Stimulated activated CD8-positive, alpha-beta memory T cell treated with anti-CD3 and anti-CD28 coated beads, Interleukin-15, amount 100 ng/mL, for 48 hours (primary cell): Measurements from ENCODE around the gene STING1.

ENCODE experiments used
- DNase-seq, 2 donors: peaks; one replicate each; pipeline ENCODE4 v3.0.0-alpha.2; 2020; ENCODE audit warnings: low read depth in 2 of 2

STING1 gene

GRCh38 chr5:139468421-139468931 lies 14.1 kb downstream of the STING1 start:
- no peak for DNase-seq

- no peak for DNase-seq
Measured at GRCh38 chr5:139462586-139463276, 19.8 kb downstream of the STING1 start, which contains the start of gene ECSCR. Gene ECSCR, minus strand, starts transcription at chr5:139462743. Its CDS starts 73 bp downstream, at chr5:139462670.

- no peak for DNase-seq
Measured at GRCh38 chr5:139461698-139462097, 20.9 kb downstream of the STING1 start.

- DNase-seq = no peak
Measured at GRCh38 chr5:139461176-139461575, 21.4 kb downstream of the STING1 start.

GRCh38 chr5:139460455-139460854 lies 22.1 kb downstream of the STING1 start:
- no peak for DNase-seq

GRCh38 chr5:139459451-139459934 lies 23.1 kb downstream of the STING1 start:
- no peak for DNase-seq

GRCh38 chr5:139458580-139459407 lies 23.8 kb downstream of the STING1 start:
- DNase-seq = peak; percentile 64 to 65

GRCh38 chr5:139457653-139458306 lies 24.8 kb downstream of the STING1 start:
- DNase-seq = peak in 1 of 2 donors; percentile 27

- DNase-seq = no peak
Measured at GRCh38 chr5:139457241-139457640, 25.3 kb downstream of the STING1 start.

GRCh38 chr5:139456776-139457175 lies 25.8 kb downstream of the STING1 start:
- no peak for DNase-seq

GRCh38 chr5:139454568-139455290 lies 27.8 kb downstream of the STING1 start:
- DNase-seq = no peak

GRCh38 chr5:139453683-139454567 lies 28.6 kb downstream of the STING1 start:
- DNase-seq = no peak

- no peak for DNase-seq
Measured at GRCh38 chr5:139451878-139452660, 30.5 kb downstream of the STING1 start.

GRCh38 chr5:139451176-139451575 lies 31.4 kb downstream of the STING1 start:
- no peak for DNase-seq

GRCh38 chr5:139446956-139447779 lies 35.4 kb downstream of the STING1 start:
- DNase-seq = peak in 1 of 2 donors; percentile 31

GRCh38 chr5:139445325-139446170 lies 37.0 kb downstream of the STING1 start:
- DNase-seq = no peak

GRCh38 chr5:139443831-139444453 lies 38.6 kb downstream of the STING1 start:
- DNase-seq = no peak
